Kasumi-1 (cell line): Measurements from ENCODE around the gene SCIN.
"Not testable (repeated sequence)": the region's sequence is repeated elsewhere in the genome, so short reads cannot be mapped to it uniquely, and the experiment has no call there.

Source experiments
- DNase-seq, 2 experiments: peaks; one replicate each; lab custom pipeline; 2025; lab: John Stamatoyannopoulos, UW

SCIN gene

GRCh38 chr7:12687718-12688171, 117.2 kb downstream of the SCIN start:
- no peak for DNase-seq

GRCh38 chr7:12688485-12689170, 118.1 kb downstream of the SCIN start:
- DNase-seq, result not testable (repeated sequence)

- no peak for DNase-seq
These were observed 118.9 kb downstream of the SCIN start for GRCh38 chr7:12689451-12689850.

GRCh38 chr7:12690041-12690878, 119.7 kb downstream of the SCIN start:
- DNase-seq, result no peak

GRCh38 chr7:12691388-12691787, 120.9 kb downstream of the SCIN start:
- not testable (repeated sequence) for DNase-seq

GRCh38 chr7:12692035-12692434, 121.5 kb downstream of the SCIN start:
- DNase-seq, result no peak

GRCh38 chr7:12692479-12693259, 122.1 kb downstream of the SCIN start:
- DNase-seq, result no peak

GRCh38 chr7:12694817-12695216, 124.3 kb downstream of the SCIN start:
- DNase-seq, result no peak

GRCh38 chr7:12695965-12696364, 125.4 kb downstream of the SCIN start:
- no peak for DNase-seq

- no peak for DNase-seq
These were observed 128.8 kb downstream of the SCIN start for GRCh38 chr7:12699299-12699698.

GRCh38 chr7:12701433-12701832, 130.9 kb downstream of the SCIN start:
- peak in 1 of 2 experiments; percentile 9 for DNase-seq

- no peak for DNase-seq
These were observed 133.4 kb downstream of the SCIN start for GRCh38 chr7:12703881-12704280.

GRCh38 chr7:12705878-12706277, 135.4 kb downstream of the SCIN start:
- no peak for DNase-seq

GRCh38 chr7:12706900-12707536, 136.5 kb downstream of the SCIN start:
- DNase-seq, result no peak

GRCh38 chr7:12708314-12708713, 137.8 kb downstream of the SCIN start:
- DNase-seq, result no peak
